Fibroblast of skin of abdomen (primary cell): Measurements from ENCODE around the gene IL1RAPL1.
A peak's percentile ranks its signal among the peaks of the same experiment; 100 is the strongest.

Experiments
- DNase-seq: peaks from one replicate; pipeline ENCODE4 v3.0.0-alpha.2; 2013

The IL1RAPL1 gene

GRCh38 chrX:29662759-29663503 is 1075.7 kb downstream of the IL1RAPL1 start:
- DNase-seq, result peak; percentile 87

GRCh38 chrX:29665532-29665931 is 1078.3 kb downstream of the IL1RAPL1 start:
- DNase-seq, result no peak

GRCh38 chrX:29666366-29666765 is 1079.1 kb downstream of the IL1RAPL1 start:
- DNase-seq, result peak; percentile 73

GRCh38 chrX:29671421-29671820 is 1084.2 kb downstream of the IL1RAPL1 start:
- DNase-seq, result peak; percentile 52

- DNase-seq, result peak; percentile 58
Observed at GRCh38 chrX:29687687-29688086, 1100.4 kb downstream of the IL1RAPL1 start.

- peak; percentile 68 for DNase-seq
Observed at GRCh38 chrX:29690061-29690460, 1102.8 kb downstream of the IL1RAPL1 start.

- DNase-seq, result no peak
Observed at GRCh38 chrX:29691044-29691443, 1103.8 kb downstream of the IL1RAPL1 start.

- no peak for DNase-seq
Observed at GRCh38 chrX:29693912-29694311, 1106.7 kb downstream of the IL1RAPL1 start.

GRCh38 chrX:29699239-29699638 is 1112.0 kb downstream of the IL1RAPL1 start:
- DNase-seq, result no peak

- no peak for DNase-seq
Observed at GRCh38 chrX:29707088-29707487, 1119.8 kb downstream of the IL1RAPL1 start.

- no peak for DNase-seq
Observed at GRCh38 chrX:29721152-29721551, 1133.9 kb downstream of the IL1RAPL1 start.

- DNase-seq, result no peak
Observed at GRCh38 chrX:29724316-29724715, 1137.1 kb downstream of the IL1RAPL1 start.

- DNase-seq, result no peak
Observed at GRCh38 chrX:29726811-29727210, 1139.6 kb downstream of the IL1RAPL1 start.

- no peak for DNase-seq
Observed at GRCh38 chrX:29728639-29729038, 1141.4 kb downstream of the IL1RAPL1 start.

- no peak for DNase-seq
Observed at GRCh38 chrX:29744966-29745365, 1157.7 kb downstream of the IL1RAPL1 start.

GRCh38 chrX:29746326-29746725 is 1159.1 kb downstream of the IL1RAPL1 start:
- peak; percentile 67 for DNase-seq

GRCh38 chrX:29762006-29762405 is 1174.8 kb downstream of the IL1RAPL1 start:
- DNase-seq, result no peak

- DNase-seq, result no peak
Observed at GRCh38 chrX:29775890-29776289, 1188.6 kb downstream of the IL1RAPL1 start.

GRCh38 chrX:29787656-29788055 is 1200.4 kb downstream of the IL1RAPL1 start:
- no peak for DNase-seq

- DNase-seq, result no peak
Observed at GRCh38 chrX:29788991-29789699, 1201.9 kb downstream of the IL1RAPL1 start.

- no peak for DNase-seq
Observed at GRCh38 chrX:29792335-29792734, 1205.1 kb downstream of the IL1RAPL1 start.

GRCh38 chrX:29797156-29797555 is 1209.9 kb downstream of the IL1RAPL1 start:
- no peak for DNase-seq

- no peak for DNase-seq
Observed at GRCh38 chrX:29798469-29798868, 1211.2 kb downstream of the IL1RAPL1 start.

GRCh38 chrX:29813174-29813573 is 1225.9 kb downstream of the IL1RAPL1 start:
- DNase-seq, result no peak
